HEK293 (cell line): ENCODE results near the gene RPL7A.
A peak's percentile ranks its signal among the peaks of the same experiment; 100 is the strongest.
"Not testable (repeated sequence)": the region's sequence is repeated elsewhere in the genome, so short reads cannot be mapped to it uniquely, and the experiment has no call there.

Experiments
- CTCF ChIP-seq: fragments of 450-650 bp; formaldehyde crosslinking; IDR thresholded peaks from 2 replicates; pipeline ENCODE4 v1.5.1; 2016; ENCODE audit warnings: missing biosample characterization, missing genetic modification characterization
- PATZ1 ChIP-seq: fragments of 450-650 bp; formaldehyde crosslinking; IDR thresholded peaks from 2 replicates; pipeline ENCODE4 v1.5.1; 2016; ENCODE audit warnings: missing biosample characterization, missing genetic modification characterization
- REST ChIP-seq: fragments of 450-650 bp; formaldehyde crosslinking; IDR thresholded peaks from 2 replicates; pipeline ENCODE4 v1.5.1; 2016; ENCODE audit warnings: missing biosample characterization, missing genetic modification characterization
- YY1 ChIP-seq: fragments of 450-650 bp; formaldehyde crosslinking; IDR thresholded peaks from 2 replicates; pipeline ENCODE4 v1.5.1; 2018; ENCODE audit warnings: missing biosample characterization, missing genetic modification characterization
- ZNF501 ChIP-seq: fragments of 450-650 bp; formaldehyde crosslinking; IDR thresholded peaks from 2 replicates; pipeline ENCODE4 v1.5.1; 2016; ENCODE audit warnings: missing biosample characterization, missing genetic modification characterization
- ZNF670 ChIP-seq: fragments of 450-650 bp; formaldehyde crosslinking; IDR thresholded peaks from 2 replicates; pipeline ENCODE4 v1.5.1; 2016; ENCODE audit warnings: missing biosample characterization, missing genetic modification characterization, low read depth
- ZNF707 ChIP-seq: fragments of 450-650 bp; formaldehyde crosslinking; IDR thresholded peaks from 2 replicates; pipeline ENCODE4 v1.5.1; 2016; ENCODE audit warnings: missing biosample characterization, missing genetic modification characterization

GRCh38 chr9:133329306-133330156, 18.5 kb upstream of the RPL7A start:
- TF ChIP-seq ZNF707 (tag by site-specific recombination); REST; ZNF670 (tag by site-specific recombination); YY1; PATZ1; ZNF501 (tag by site-specific recombination): not testable (repeated sequence)
- TF ChIP-seq CTCF (tag by site-specific recombination) = peak; percentile 34; the same call in 1 of the 2 replicates
